NCI-H1694 (cell line): ENCODE measurements around the gene NPHP4.

Experiments used
- DNase-seq: peaks from one replicate; lab custom pipeline; 2025; lab: John Stamatoyannopoulos, UW

NPHP4 gene

DNA sequence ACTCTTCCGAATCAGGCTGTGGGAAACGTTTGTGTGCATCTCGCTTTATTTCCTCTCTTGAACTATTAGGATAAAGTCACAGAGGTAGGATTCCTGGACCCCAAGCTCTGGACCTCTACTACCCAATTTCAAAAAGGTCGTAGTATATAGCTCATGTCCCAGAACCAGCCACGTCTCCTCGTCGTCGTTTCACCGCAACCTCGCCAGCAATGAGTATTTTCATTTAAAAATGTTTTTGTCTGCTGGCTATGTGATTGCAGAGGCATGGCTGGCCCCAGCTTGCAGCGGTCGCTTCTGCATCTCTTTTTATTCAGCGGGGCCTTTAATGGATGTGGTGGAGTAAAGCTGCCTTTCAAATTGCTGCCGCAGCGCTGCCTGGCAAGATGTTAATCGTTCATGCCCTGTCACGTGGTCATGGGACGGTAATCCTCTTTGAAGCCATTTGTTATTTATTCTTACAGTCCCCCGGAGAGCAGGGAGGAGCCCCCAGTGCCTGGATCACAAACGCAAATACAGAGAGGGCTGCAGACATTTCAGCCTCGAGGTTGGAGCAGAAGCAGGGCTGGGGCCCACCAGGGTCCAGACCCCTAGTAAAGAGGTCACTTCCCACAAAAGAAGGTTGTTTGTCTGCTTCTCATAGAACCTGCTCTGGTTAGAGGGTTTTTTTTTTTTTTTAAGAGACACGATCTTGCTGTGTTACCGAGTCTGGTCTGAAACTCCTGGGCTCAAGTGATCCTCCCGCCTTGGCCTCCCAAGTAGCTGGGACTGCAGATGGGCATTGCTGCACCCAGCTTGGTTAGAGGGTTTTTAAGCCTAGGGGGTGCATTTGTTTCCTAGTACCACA is 11.6 kb upstream of the NPHP4 start:
- DNase-seq: no peak

DNA sequence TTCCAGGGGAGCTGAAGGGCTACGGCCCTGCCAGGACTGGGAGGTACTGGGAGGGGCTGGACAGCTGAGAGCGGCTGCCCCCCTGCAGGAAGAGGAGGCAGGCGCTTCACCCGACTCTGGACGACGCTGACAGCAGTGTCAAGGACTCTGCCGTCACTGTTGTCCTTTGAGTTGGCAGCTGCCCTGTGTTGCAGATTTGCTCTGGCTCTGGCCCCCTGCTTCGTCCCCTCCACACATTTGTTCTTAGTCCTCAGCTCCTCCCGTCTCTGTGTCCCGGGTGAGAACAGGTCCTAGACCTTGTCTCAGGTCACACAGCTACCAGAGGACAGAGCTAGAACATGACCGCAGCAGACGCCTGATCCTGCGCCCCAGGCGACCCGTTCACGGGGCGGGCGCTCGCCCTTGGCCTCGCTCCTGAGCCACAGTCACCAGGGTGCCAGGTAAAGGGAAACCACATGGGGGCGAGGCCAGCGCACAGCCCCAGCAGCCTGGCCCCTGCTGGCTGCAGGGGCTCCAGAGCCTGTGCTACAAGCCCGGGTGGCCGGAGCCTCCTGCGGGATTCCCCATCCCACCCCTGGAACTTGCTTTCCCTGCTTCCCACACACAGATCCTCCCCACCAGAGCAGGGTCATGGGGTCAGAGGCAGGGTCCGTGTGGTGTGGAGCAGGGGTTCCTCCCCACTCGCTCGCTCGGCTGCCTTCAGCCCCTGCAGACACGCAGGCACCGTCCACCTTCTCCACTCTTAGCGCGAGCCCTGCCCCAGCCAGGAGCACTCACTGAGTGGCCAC is 10.7 kb upstream of the NPHP4 start:
- no peak for DNase-seq

GRCh38 chr1:6001992-6002576 is 9.9 kb upstream of the NPHP4 start:
- no peak for DNase-seq

DNA sequence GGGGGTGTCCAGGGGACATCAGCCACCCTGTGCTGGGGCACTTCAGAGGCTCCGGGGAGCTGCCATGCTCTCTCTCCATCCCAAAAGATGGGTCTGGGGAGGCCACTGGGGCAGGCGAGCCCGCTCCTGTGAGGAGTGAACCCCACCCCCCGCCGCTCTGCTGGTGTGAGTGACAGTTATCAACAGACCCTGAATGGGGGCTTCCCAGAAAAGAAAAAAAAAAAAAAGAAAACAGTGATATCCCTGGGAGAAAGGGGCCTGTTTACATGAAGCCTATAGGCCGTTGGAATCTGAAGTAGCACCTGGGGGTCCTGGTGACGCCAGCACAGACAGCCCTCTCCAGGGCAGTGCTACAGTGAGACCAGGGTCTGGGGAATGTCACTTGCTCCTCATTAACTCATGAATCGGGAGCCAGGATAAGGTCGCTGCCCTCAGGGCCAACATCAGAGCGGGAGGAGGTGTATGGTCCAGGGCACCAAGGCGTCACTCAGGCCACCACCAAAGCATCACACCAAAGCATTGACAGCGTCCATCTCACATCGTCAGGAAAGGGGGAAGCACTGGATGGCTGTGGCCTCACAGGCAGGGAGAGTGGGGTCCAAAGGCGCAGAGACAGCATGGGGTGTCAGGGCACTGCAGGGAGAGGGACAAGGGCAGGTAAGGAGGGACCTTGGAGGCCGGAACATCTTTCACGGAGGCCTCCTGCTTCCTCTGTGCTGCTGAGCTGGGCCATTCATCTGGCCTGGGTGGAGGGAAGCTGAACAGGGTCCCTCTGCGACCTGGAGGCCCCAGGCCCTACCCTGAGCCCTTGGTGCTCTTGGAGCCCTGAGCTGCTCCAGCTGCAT is 8.4 kb upstream of the NPHP4 start:
- DNase-seq: no peak

DNA sequence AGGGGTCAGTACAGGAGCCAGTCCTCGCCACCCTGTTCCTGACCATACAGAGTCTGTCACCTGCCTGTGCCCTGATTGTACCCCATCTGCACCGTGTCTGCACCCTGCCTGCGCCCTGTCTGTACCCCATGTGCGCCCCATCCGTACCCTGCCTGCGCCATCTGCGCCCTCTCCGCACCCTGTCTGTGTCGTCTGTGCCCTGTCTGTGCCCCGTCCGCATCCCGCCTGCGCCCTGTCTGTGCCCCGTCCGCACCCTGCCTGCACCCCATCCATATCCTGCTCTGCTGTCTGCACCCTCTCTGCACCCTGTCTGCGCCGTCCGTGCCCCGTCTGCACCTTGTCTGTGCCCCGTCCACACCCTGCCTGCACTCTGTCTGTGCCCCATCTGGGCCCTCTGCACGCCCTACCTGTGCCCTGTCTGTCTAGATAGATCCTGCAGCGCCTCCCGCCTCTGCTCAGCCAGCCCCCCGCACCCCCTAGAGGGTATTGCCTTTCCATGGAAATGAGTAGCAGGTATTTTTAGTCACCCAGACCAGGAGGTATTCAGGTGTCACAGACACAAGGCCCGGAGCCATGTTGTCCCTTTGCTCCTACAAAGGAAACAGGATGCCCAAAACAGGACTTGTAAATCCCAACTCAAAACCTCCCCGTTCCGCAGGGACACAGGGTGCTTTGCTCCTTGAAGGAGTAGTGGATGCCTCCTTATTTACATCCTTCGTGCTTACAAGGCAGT is 7.7 kb upstream of the NPHP4 start:
- no peak for DNase-seq

DNA sequence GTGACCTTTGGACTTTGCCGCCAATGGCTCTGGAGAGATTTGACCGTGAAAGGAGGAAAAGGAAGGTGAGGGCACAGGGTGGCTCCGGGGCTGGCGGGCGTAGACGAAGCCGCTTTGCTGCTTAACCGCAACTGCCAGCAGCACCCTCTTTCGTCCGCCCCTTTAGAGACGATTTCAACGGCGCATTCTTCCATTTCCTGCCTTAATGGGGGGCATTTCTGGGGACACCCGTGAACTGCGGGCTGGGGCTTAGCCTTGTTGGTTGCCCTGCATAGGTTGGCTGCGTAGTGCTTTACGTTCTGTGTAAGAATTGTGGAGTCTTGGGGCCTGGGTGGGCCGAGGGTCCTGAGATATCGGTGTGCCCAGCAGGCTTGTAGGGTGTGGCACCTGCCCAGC is 6.7 kb upstream of the NPHP4 start:
- no peak for DNase-seq

GRCh38 chr1:5998051-5998905 is 6.1 kb upstream of the NPHP4 start:
- no peak for DNase-seq

DNA sequence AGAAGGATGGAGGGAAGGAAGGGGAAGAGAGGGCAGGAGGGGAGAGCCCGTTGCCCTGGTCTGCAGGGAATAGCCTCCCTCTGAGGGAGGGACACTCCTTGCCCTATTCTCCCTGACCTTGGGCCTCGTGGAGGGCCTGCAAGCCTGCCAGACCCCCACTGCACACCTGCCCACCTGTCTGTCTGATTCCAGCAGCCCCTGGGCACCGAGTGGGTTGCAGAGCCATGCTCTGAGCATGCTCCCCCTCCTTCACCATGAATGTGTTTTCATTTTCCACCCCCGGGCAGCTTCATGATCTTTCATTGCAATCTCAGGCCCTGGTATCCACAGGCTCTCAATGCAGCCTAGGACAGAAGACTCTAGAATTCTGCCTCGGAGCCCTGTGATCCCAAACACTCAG is 5.1 kb upstream of the NPHP4 start:
- no peak for DNase-seq

GRCh38 chr1:5996641-5997270 is 4.5 kb upstream of the NPHP4 start:
- no peak for DNase-seq

- no peak for DNase-seq
These were observed 3.8 kb upstream of the NPHP4 start for GRCh38 chr1:5995871-5996630.

DNA sequence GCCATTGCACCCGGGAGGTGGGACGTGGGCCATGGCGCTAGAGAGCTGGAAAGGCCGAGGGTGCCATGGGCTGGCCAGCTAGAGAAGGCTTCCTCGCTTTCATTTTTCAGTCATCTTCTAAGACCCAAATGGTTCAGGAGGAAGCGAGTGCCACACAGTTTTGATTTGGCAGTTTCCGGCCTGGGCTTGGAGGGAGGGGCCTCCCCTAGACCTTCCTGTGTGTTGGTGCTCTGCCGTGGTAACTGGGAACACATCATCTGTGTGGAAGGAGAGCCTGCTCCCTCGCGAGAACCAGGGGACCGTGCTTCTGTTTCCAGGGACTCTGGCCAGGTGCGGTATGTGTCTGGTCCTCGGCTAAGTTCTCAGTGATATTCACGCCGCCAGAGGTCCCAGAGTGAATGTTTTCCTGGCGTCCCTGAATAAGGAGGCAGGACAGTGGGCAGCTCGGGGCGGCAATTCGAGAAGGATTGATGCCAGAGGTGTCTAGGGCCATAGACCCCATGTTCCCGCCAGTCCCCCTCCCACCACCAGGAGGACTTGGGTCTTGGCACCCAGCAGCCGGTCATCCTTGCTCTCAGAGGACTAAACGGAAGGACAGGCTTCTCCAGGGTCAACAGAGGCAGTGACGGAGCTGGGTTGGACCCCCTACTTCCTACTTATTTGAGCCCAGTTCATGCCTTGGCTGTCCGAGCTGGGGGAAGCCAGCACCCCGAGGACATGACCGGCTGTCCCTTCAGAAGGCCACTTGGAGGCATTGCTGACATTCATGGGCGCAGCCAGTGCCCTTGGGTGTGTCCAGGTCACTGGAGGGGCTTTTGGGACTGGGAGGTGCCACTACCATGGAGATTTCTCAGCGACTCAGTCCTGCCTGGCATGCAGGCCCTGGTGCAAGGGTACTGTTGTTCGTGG is 2.7 kb upstream of the NPHP4 start:
- no peak for DNase-seq

GRCh38 chr1:5993556-5994491 is 1.6 kb upstream of the NPHP4 start:
- no peak for DNase-seq

DNA sequence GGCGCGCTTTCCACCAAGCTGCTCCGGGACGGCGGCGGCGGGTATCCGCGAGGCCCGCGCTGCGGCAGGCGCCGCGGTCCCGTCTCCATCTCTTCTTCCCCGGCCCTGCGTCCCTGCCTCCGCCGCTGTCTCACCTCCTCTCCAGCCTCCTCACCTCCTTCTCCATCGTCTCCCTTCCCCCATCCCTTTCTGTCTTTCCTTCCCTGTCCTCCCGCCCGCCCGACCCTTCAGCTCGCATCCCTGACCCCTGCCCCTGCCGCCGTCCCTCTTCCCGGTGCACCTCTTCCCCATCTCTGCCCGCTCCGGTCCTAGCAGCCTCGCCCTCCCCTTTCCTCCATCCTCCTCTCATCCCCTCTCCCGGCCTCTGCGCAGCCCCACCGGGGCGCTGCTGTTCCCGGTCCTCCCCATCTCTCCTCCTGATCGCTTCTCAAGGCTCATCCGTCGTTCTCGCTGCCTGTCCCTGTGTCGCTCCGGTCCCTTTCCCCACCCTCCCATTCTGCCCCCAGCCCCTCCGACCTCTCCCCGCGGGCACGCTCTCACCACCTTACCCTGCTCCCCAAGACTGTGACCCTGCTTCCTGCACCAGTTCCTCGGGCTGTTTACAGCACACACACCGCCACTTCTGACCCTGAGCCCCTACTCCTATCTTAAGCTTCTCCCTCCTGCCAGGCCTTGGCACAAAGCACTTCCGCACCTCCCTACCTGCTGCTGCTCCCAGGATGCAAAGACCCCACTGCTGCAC is 760 bp upstream of the NPHP4 start:
- DNase-seq: no peak

DNA sequence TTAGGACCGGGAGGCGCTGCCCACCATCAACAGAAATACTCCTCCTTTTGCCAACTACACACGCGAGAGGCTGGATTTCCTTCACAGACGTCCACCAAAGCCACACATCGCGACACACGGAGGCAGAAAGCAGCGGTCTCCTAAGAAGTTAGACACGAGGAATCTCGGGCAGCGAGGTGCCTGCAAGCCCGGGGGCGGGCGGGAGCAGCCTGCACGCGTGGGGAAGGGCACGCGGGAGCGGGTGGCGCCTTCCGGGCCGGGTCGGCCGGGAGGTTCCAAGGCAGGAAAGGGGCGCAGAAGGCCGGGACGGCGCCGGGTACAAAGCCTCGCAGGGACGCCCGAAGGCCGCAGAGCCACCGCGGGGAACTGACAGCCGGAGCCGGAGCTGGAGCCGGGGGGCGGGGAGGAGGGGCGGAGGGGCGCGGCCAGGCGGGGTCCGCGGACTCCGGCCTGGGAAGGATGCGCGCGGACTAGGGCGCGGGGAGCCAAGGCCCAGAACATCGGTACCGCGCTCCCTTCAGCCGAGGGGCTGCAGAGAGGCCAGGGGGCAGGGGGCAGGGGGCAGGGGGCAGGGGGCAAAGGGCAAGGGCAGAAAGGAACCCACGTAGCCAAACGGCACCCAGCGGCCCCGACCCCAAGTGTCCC is 722 bp downstream of the NPHP4 start:
- no peak for DNase-seq

GRCh38 chr1:5990913-5991312 is 1.3 kb downstream of the NPHP4 start:
- no peak for DNase-seq
